ENCODE measurements around the gene ESPN. TPM values are rescaled to one million over a fixed set of nuclear protein-coding genes. Genes with fewer than 3 reads are reported as not detected.
"Not testable (repeated sequence)": the region's sequence is repeated elsewhere in the genome, so short reads cannot be mapped to it uniquely, and the experiment has no call there.

Gene ESPN
- polyA plus RNA-seq, 1 experiment, result not detected

DNA sequence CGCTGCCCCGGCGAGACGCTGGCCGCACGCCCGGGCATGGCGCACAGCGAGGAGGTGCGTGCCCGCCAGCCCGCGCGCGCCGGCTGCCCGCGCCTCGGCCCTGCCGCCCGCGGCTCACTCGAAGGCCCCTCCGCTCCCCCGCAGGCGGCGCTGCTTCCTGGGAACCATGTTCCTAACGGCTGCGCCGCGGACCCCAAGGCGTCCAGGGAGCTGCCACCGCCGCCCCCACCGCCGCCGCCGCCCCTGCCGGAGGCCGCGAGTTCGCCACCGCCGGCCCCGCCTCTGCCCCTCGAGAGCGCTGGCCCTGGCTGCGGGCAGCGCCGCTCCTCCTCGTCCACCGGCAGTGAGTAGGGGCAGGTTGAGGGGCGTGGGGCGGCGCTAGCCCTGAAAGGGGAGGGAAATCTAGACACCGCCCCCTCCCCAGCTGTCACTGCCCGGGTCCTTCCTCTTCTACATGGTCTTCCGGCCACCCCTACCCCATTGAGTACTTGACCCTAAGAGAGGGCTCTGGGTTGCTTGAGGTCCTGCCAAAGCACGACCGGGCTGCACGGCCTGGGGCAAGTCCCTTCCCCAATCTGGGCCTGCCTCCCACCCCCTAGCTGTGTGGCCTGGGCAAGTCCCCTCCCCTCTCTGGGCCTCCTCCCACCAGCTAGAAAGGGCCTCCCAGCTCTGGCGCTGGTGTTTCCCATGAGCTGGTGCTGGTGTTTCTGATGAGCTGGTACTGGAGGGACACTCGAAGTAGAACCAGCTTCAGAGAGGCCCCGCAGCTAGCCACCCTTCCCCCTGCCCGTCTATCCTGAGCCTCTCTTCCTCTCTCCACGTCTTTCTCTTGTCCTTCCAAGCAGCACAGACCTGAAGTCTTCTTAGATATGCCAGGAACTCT, 24.4 kb downstream of the ESPN start:
- Histone ChIP-seq H3K9me3 (ENCODE audit: control insufficient read depth, insufficient read depth, low read length) (peaks cover 6% of the 10 kb centered on the region; the same call in 1 of the 2 replicates), H3K4me3 (ENCODE audit: low read depth, low read length) (no peak overlapping the region), H3K27me3 (ENCODE audit: control insufficient read depth, insufficient read depth, low read length) (peaks cover 76% of the 10 kb centered on the region), H3K27ac (ENCODE audit: low read depth, low read length) (no peak overlapping the region)
- POLR2A ChIA-PET, result interaction anchor here (0.6 kb wide), 1 partner anchor 49 kb away, joined by 3 read pairs; no protein-coding TSS in a partner anchor
- DNase-seq (ENCODE audit: low read depth, low spot score), result no peak
- CTCF ChIA-PET, result interaction anchor here (0.6 to 1.8 kb wide), 3 partner anchors 9 to 92 kb away, joined by 3 to 11 read pairs (median 4); no protein-coding TSS in a partner anchor
- TF ChIP-seq, protein P1, sequence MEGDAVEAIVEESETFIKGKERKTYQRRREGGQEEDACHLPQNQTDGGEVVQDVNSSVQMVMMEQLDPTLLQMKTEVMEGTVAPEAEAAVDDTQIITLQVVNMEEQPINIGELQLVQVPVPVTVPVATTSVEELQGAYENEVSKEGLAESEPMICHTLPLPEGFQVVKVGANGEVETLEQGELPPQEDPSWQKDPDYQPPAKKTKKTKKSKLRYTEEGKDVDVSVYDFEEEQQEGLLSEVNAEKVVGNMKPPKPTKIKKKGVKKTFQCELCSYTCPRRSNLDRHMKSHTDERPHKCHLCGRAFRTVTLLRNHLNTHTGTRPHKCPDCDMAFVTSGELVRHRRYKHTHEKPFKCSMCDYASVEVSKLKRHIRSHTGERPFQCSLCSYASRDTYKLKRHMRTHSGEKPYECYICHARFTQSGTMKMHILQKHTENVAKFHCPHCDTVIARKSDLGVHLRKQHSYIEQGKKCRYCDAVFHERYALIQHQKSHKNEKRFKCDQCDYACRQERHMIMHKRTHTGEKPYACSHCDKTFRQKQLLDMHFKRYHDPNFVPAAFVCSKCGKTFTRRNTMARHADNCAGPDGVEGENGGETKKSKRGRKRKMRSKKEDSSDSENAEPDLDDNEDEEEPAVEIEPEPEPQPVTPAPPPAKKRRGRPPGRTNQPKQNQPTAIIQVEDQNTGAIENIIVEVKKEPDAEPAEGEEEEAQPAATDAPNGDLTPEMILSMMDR (IDR thresholded peaks at IDR 0.05; ENCODE audit: low read depth, low read length), result no peak

DNA sequence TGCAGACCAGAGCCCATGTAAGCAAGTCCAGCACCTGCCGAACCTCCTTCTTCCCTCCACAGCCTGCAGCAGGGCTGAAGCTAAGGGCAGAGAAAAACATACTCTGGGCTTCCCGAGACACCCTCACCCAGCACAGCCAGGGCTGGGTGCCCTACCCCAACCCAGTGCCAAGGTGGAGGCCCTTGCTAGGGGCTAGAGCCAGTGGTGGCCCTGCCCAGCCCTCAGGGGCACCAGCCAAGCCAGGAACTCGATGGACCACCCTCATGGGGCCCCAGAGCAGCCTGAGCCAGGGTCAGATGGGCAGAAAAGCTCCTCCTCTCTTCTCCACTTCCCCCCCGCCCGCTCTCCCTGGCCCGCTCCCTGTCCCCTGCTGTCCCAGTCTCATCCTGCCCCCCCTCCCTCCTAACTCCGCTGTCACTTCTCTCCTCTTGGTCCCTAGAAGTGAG, 25.5 kb downstream of the ESPN start:
- Histone ChIP-seq H3K27ac (ENCODE audit: low read depth, low read length) (no peak overlapping the region), H3K27me3 (ENCODE audit: control insufficient read depth, insufficient read depth, low read length) (peaks cover 80% of the 10 kb centered on the region), H3K9me3 (ENCODE audit: control insufficient read depth, insufficient read depth, low read length) (peaks cover 6% of the 10 kb centered on the region; the same call in 1 of the 2 replicates), H3K4me3 (ENCODE audit: low read depth, low read length) (no peak overlapping the region)
- no peak for DNase-seq (ENCODE audit: low read depth, low spot score)
- POLR2A ChIA-PET, result interaction anchor here (0.6 kb wide), 1 partner anchor 48 kb away, joined by 3 read pairs; no protein-coding TSS in a partner anchor
- CTCF ChIA-PET, result interaction anchor here (0.8 to 1.8 kb wide), 2 partner anchors 10 to 12 kb away, joined by 3 to 11 read pairs; no protein-coding TSS in a partner anchor
- TF ChIP-seq, protein P1 (IDR thresholded peaks at IDR 0.05; ENCODE audit: low read depth, low read length), result no peak

DNA sequence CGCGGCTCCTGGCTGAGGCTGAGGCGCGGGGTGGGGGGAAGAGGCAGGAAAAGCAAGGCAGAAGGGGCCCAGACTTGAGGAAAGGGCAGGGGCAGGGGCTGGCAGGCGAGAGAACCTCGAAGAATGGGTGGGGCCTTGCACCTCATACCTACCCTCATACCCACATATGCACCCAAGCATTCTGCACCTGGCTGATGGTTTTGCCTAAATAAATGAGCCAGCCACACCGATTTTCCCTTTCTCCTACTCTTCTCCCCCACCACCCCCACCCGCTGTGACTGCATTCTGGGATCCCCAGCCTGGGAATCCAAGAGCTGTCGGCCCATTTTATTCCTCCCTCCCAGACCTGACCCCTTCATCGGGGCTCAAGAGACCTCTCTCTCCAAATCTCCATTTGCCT, 25.9 kb downstream of the ESPN start:
- peaks cover 78% of the 10 kb centered on the region for H3K27me3 ChIP-seq (ENCODE audit: control insufficient read depth, insufficient read depth, low read length)
- H3K27ac ChIP-seq (ENCODE audit: low read depth, low read length); POLR2A ChIA-PET; DNase-seq (ENCODE audit: low read depth, low spot score); H3K4me3 ChIP-seq (ENCODE audit: low read depth, low read length); CTCF ChIA-PET; H3K9me3 ChIP-seq (ENCODE audit: control insufficient read depth, insufficient read depth, low read length): not testable (repeated sequence)

DNA sequence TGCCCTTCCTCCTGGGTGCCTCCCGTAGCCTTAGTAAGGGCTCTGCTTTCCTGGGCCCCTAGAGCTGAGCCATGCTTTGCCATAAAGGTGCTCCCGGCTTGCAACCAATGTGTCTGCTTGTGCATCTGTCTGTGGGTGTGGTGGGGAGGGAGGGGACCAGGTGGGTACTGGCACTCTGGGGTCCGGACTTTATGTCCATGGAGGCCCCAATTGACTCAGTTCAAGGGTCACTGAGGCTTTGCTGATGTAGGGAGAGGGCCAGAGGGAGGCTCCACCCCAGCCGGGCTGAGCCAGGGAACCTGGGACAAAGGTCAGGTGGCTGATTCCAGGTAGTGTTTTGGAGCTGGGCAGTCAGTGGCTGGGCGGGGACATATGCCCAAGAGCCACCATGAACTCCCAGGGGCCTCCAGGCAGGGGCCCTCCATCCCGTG, 26.4 kb downstream of the ESPN start:
- peaks cover 6% of the 10 kb centered on the region; the same call in 1 of the 2 replicates for H3K9me3 ChIP-seq (ENCODE audit: control insufficient read depth, insufficient read depth, low read length)
- no peak overlapping the region for H3K27ac ChIP-seq (ENCODE audit: low read depth, low read length)
- ChIA-PET POLR2A (no interaction called here), CTCF (no interaction called here)
- TF ChIP-seq, protein P1 (IDR thresholded peaks at IDR 0.05; ENCODE audit: low read depth, low read length), result no peak
- no peak for DNase-seq (ENCODE audit: low read depth, low spot score)
- H3K27me3 ChIP-seq (ENCODE audit: control insufficient read depth, insufficient read depth, low read length), result peaks cover 77% of the 10 kb centered on the region
- H3K4me3 ChIP-seq (ENCODE audit: low read depth, low read length), result no peak overlapping the region

DNA sequence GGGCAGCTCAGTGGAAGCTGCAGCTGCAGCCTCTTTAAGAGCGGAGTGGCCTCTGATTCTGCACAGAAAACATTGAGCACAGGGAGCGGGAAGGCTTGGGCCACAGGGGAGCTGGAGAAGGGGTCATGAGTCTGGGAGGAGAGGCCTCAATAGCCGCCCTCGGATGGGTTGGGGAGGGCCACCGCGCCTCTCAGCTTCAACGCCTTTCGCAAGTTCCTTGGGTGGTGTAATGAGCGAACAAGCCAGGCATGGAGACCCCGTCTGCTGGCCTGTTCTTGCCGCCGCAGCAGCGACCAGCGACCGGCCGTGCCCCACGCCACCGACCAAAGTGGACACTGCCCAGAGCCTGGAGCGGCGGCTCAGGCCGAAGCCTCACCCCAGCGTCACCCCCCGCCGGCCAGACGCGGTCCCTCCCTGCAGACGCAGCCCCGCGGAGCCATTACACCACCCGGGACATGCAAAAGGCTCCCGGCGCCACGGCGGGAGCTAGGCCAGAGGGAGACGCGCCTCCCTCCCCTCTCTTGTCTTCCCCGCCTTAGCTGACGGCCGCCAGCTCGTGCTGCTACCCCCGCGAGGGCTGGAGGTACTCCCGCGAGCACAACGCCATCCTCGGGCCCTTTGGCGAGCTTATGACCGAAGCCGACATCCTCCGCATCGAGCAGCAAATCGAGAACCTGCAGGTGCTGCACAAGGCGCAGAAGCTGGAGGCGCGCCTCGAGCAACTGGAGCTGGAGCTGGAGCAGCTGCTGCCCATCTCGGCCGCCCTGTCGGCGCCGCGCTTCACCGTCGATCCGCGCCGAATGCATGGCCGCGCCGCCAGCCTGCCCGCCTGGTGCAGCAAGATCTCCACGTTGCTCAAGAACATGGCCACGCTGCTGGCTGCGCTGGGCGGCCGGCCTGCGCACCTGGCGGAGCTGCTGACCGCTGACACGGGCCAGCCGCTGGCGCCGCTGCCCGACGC, 29.6 kb downstream of the ESPN start:
- DNase-seq (ENCODE audit: low read depth, low spot score); CTCF ChIA-PET; H3K9me3 ChIP-seq (ENCODE audit: control insufficient read depth, insufficient read depth, low read length); H3K27ac ChIP-seq (ENCODE audit: low read depth, low read length); POLR2A ChIA-PET; H3K4me3 ChIP-seq (ENCODE audit: low read depth, low read length): not testable (repeated sequence)
- peaks cover 61% of the 10 kb centered on the region for H3K27me3 ChIP-seq (ENCODE audit: control insufficient read depth, insufficient read depth, low read length)

Data from AG04450 (cell line).